HG02970 (cell line): ENCODE measurements around the gene TTBK1.

Experiments used
- ATAC-seq: cut with Tn5 transposase; IDR thresholded peaks from one replicate; pipeline ENCODE4 v1.9.1; 2021; ENCODE audit warnings: mild to moderate bottlenecking, moderate library complexity, moderate number of reproducible peaks; ENCODE audit not compliant: unreplicated experiment, low FRiP score

The TTBK1 gene

DNA sequence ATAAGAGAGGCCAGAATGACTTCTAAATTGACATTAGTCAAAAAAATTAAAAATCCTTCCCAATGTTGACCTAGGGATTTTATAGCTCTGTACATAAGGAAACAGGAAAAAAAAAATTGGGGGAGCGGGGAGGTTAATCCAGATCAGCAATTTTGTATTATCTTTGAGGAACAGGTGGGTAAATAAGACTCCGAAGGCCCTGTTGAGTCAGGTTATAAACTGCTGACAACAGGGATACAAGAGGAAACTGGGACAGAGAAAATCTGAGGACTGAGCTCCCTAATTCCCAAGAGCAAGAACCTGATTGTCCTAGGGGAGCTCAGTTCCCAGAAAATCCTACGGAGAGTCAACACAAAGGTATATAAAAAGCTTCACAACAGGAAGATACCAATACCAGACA, 92.2 kb downstream of the TTBK1 start:
- ATAC-seq = no peak

DNA sequence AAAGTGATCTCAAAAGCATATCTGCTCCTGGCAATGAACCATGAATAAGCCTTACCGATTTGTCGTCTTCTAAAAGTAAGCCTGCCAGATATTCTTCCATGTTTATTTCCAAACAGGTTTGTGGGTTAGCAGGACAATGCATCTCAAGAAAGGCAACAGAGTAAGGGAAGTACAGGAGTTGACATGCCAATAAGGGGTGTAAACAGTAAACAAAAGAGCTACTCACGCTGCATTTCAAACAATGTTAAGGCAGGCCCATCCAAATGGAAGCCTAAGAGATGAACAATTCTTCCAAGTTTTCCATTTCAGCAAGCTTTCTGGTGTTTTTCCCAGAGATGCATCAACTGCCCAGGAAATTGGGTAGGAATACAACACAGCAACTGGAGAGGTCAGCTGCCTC, 93.1 kb downstream of the TTBK1 start:
- no peak for ATAC-seq
